GM12892 (cell line): ENCODE results near the gene TCF20.
A peak's percentile ranks its signal among the peaks of the same experiment; 100 is the strongest.

Source experiments
- DNase-seq: peaks from one replicate; pipeline ENCODE4 v3.0.0; 2011; ENCODE audit not compliant: insufficient read length
- FAIRE-seq: peaks from 2 replicates; lab custom pipeline; 2011; peaks lifted over from hg19 to GRCh38; lab: Jason Lieb, UNC
- POLR2A ChIP-seq: IDR thresholded peaks from 2 replicates; pipeline ENCODE4 v1.6.1; 2011; ENCODE audit warnings: low read depth, low read length, control low read depth
- POLR2AphosphoS5 ChIP-seq: IDR thresholded peaks from 2 replicates; pipeline ENCODE4 v1.6.1; 2011; ENCODE audit warnings: low read depth, low read length, control low read depth
- TAF1 ChIP-seq: IDR thresholded peaks from 2 replicates; pipeline ENCODE4 v1.6.1; 2011; ENCODE audit warnings: low read depth, mild to moderate bottlenecking, control low read depth, low read length, borderline replicate concordance

TCF20 gene

GRCh38 chr22:42268852-42269410, 1.5 kb downstream of the TCF20 start:
- FAIRE-seq = peak; percentile 60
- TF ChIP-seq POLR2A = no peak
- no peak for TF ChIP-seq TAF1
- no peak for TF ChIP-seq POLR2AphosphoS5

GRCh38 chr22:42265321-42265720, 5.1 kb downstream of the TCF20 start:
- TF ChIP-seq TAF1 = no peak
- no peak for TF ChIP-seq POLR2A
- no peak for TF ChIP-seq POLR2AphosphoS5
- FAIRE-seq (no peak), DNase-seq (no peak)

More at GRCh38 chr22:42268852-42269410, 1.5 kb downstream of the TCF20 start:
- no peak for DNase-seq

- FAIRE-seq (no peak), DNase-seq (no peak)
- TF ChIP-seq POLR2AphosphoS5 (no peak), TAF1 (no peak), POLR2A (no peak)
These were observed 6.5 kb downstream of the TCF20 start for GRCh38 chr22:42263944-42264343.

- FAIRE-seq (peak; percentile 80), DNase-seq (no peak)
- TF ChIP-seq TAF1 = no peak
- TF ChIP-seq POLR2A = no peak
- no peak for TF ChIP-seq POLR2AphosphoS5
These were observed 7.5 kb downstream of the TCF20 start for GRCh38 chr22:42262964-42263363.

- no peak for TF ChIP-seq POLR2AphosphoS5
- no peak for DNase-seq
- no peak for FAIRE-seq
These were observed 9.2 kb downstream of the TCF20 start for GRCh38 chr22:42261296-42261695.

GRCh38 chr22:42258126-42258525, 12.3 kb downstream of the TCF20 start:
- DNase-seq = no peak
- FAIRE-seq = no peak
- TF ChIP-seq POLR2A = no peak
- no peak for TF ChIP-seq TAF1
- no peak for TF ChIP-seq POLR2AphosphoS5

GRCh38 chr22:42257386-42257785, 13.1 kb downstream of the TCF20 start:
- DNase-seq (no peak), FAIRE-seq (no peak)
- TF ChIP-seq POLR2A = no peak
- no peak for TF ChIP-seq TAF1
- no peak for TF ChIP-seq POLR2AphosphoS5

- DNase-seq (no peak), FAIRE-seq (no peak)
- no peak for TF ChIP-seq POLR2AphosphoS5
- TF ChIP-seq TAF1 = no peak
- TF ChIP-seq POLR2A = no peak
These were observed 13.5 kb downstream of the TCF20 start for GRCh38 chr22:42256930-42257329.

GRCh38 chr22:42256220-42256619, 14.2 kb downstream of the TCF20 start:
- no peak for DNase-seq
- FAIRE-seq = no peak
- TF ChIP-seq POLR2AphosphoS5 = no peak

- FAIRE-seq (peak; percentile 54), DNase-seq (no peak)
- TF ChIP-seq POLR2A (no peak), POLR2AphosphoS5 (no peak), TAF1 (no peak)
These were observed 20.6 kb downstream of the TCF20 start for GRCh38 chr22:42249831-42250230.

GRCh38 chr22:42248995-42249394, 21.5 kb downstream of the TCF20 start:
- no peak for TF ChIP-seq POLR2AphosphoS5
- no peak for TF ChIP-seq POLR2A
- no peak for TF ChIP-seq TAF1
- DNase-seq (no peak), FAIRE-seq (no peak)

GRCh38 chr22:42247596-42247995, 22.9 kb downstream of the TCF20 start:
- TF ChIP-seq TAF1 = no peak
- TF ChIP-seq POLR2A = no peak
- TF ChIP-seq POLR2AphosphoS5 = no peak
- no peak for DNase-seq
- FAIRE-seq = peak; percentile 21

- TF ChIP-seq POLR2AphosphoS5 (no peak), POLR2A (no peak), TAF1 (no peak)
- FAIRE-seq (no peak), DNase-seq (no peak)
These were observed 26.7 kb downstream of the TCF20 start for GRCh38 chr22:42243802-42244060.

- FAIRE-seq (no peak), DNase-seq (no peak)
- TF ChIP-seq POLR2A (no peak), POLR2AphosphoS5 (no peak), TAF1 (no peak)
These were observed 33.6 kb downstream of the TCF20 start for GRCh38 chr22:42236848-42237247.
